Measurements from ENCODE around the gene WBP11.

DNA sequence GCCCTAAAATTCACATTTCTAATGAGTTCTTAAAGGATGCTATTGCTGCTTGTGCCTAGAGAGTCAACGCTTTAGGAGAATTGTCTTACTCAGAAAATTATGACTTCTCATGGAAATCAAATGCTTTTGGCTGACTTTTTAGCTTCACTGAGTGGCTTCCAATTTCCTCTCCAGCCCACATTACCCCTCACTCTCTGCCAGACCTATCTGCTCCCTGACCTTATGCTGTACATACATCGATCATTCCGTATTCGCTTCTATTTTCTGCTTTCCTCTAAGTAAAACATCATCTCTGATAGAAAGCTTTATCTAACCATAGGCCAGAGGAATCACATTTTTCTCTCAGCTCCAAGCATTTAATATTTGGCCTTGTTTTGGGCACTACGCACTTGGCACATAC, 23.2 kb upstream of the WBP11 start:
- TF ChIP-seq, protein P1, sequence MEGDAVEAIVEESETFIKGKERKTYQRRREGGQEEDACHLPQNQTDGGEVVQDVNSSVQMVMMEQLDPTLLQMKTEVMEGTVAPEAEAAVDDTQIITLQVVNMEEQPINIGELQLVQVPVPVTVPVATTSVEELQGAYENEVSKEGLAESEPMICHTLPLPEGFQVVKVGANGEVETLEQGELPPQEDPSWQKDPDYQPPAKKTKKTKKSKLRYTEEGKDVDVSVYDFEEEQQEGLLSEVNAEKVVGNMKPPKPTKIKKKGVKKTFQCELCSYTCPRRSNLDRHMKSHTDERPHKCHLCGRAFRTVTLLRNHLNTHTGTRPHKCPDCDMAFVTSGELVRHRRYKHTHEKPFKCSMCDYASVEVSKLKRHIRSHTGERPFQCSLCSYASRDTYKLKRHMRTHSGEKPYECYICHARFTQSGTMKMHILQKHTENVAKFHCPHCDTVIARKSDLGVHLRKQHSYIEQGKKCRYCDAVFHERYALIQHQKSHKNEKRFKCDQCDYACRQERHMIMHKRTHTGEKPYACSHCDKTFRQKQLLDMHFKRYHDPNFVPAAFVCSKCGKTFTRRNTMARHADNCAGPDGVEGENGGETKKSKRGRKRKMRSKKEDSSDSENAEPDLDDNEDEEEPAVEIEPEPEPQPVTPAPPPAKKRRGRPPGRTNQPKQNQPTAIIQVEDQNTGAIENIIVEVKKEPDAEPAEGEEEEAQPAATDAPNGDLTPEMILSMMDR (IDR thresholded peaks at IDR 0.05; ENCODE audit: extremely low read depth in 1 of 2, insufficient read depth in 1 of 2, low read depth in 1 of 2, low read length in 2 of 2), result no peak
- TF ChIP-seq EZH2 (IDR thresholded peaks at IDR 0.05; ENCODE audit: borderline replicate concordance, low read depth, low read length, severe bottlenecking) (no peak), POLR2A (IDR thresholded peaks at IDR 0.05; ENCODE audit: low read depth, low read length) (no peak), POLR2AphosphoS5 (IDR thresholded peaks at IDR 0.05; ENCODE audit: insufficient read depth, low read depth, low read length) (no peak), JUN (IDR thresholded peaks at IDR 0.05; ENCODE audit: borderline replicate concordance, insufficient read depth, insufficient read length, low read depth) (no peak)
